SK-N-SH treated with all-trans-retinoic acid at 6 μM for 48 hours (cell line): ENCODE data around the gene DMD.

Experiments used
- ARNTL ChIP-seq: fragments of 450-650 bp; formaldehyde crosslinking; IDR thresholded peaks from 2 replicates; pipeline ENCODE4 v1.5.0; 2020; ENCODE audit warnings: low read depth, mild to moderate bottlenecking, moderate library complexity, borderline replicate concordance
- ESRRG ChIP-seq: fragments of 250-450 bp; sonication (Bioruptor Pico); IDR thresholded peaks from 2 replicates; pipeline ENCODE4 v1.6.1; 2021; ENCODE audit warnings: mild to moderate bottlenecking
- GLIS3 ChIP-seq: fragments of 250-450 bp; sonication (Bioruptor Pico); IDR thresholded peaks from 2 replicates; pipeline ENCODE4 v1.5.0; 2020; ENCODE audit warnings: mild to moderate bottlenecking, moderate library complexity
- ISL1 ChIP-seq: fragments of 250-450 bp; sonication (Bioruptor Pico); IDR thresholded peaks from 2 replicates; pipeline ENCODE4 v2.1.2; 2022; ENCODE audit warnings: mild to moderate bottlenecking, moderate library complexity
- PPARA ChIP-seq: fragments of 250-450 bp; sonication (Bioruptor Pico); IDR thresholded peaks from 2 replicates; pipeline ENCODE4 v1.5.0; 2020; ENCODE audit warnings: mild to moderate bottlenecking, borderline replicate concordance
- RARB ChIP-seq: fragments of 250-450 bp; sonication (Bioruptor Pico); IDR thresholded peaks from 2 replicates; pipeline ENCODE4 v1.8.0; 2021; ENCODE audit warnings: mild to moderate bottlenecking, moderate library complexity
- TCF4 ChIP-seq: fragments of 250-450 bp; sonication (Bioruptor Pico); IDR thresholded peaks from 2 replicates; pipeline ENCODE4 v1.8.0; 2021; ENCODE audit warnings: mild to moderate bottlenecking, moderate library complexity, borderline replicate concordance
- TOX ChIP-seq: fragments of 250-450 bp; sonication (Bioruptor Pico); IDR thresholded peaks from 2 replicates; pipeline ENCODE4 v1.8.0; 2021; ENCODE audit warnings: mild to moderate bottlenecking, moderate library complexity, borderline replicate concordance
- ZC3H10 ChIP-seq: fragments of 250-450 bp; sonication (Bioruptor Pico); IDR thresholded peaks from 2 replicates; pipeline ENCODE4 v1.5.1; 2021; ENCODE audit warnings: mild to moderate bottlenecking, moderate library complexity
- ZFP3 ChIP-seq: fragments of 250-450 bp; sonication (Bioruptor Pico); IDR thresholded peaks from 2 replicates; pipeline ENCODE4 v1.5.0; 2020; ENCODE audit warnings: mild to moderate bottlenecking, moderate library complexity
- ZFP30 ChIP-seq: fragments of 450-650 bp; formaldehyde crosslinking; IDR thresholded peaks from 2 replicates; pipeline ENCODE4 v1.5.0; 2022; ENCODE audit warnings: mild to moderate bottlenecking, moderate library complexity
- ZNF8 ChIP-seq: fragments of 450-650 bp; formaldehyde crosslinking; IDR thresholded peaks from 2 replicates; pipeline ENCODE4 v1.5.0; 2020; ENCODE audit warnings: mild to moderate bottlenecking, moderate library complexity
- TF ChIP-seq, protein P1 (sequence below): fragments of 250-450 bp; sonication (Bioruptor Pico); IDR thresholded peaks from 2 replicates; pipeline ENCODE4 v1.5.1; 2020; ENCODE audit warnings: low read depth, mild to moderate bottlenecking, moderate library complexity
- TF ChIP-seq, protein P2 (sequence below): fragments of 250-450 bp; sonication (Bioruptor Pico); IDR thresholded peaks from 2 replicates; pipeline ENCODE4 v1.8.0; 2021; ENCODE audit warnings: low read depth, mild to moderate bottlenecking, moderate library complexity, borderline replicate concordance

DNA sequence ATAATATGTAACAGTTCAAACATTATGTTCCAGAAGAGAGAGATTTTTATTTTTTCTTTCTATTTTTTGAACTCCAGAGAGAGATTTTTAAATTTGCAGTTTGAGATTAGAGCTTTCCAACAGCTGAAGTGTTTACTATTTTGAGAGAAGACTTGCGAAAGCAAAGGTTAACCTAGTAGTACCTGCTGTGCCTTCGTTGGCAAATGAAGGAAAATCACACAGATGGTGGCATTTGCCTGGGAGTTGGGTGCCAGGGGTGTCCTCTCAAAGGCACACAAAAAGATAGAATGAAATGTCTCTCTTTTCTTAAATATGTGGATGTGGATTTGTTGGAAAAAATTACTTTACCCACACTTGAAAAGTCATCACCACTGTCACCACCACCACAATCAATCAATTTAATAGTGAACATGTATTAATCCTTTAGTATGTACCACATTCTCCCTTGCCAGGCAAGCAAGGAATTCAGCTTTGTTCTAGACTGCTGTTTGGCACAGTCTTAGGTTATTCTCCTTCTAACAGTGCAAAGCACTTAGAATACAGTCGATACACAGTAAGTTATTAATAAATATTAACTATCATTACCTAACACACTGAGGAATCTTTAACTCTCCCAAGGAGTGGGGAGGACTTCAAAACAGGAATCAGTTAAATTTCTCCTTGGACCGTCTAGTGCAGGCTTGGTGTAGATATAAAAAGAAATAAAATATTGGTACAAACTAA is 1301.3 kb downstream of the DMD start:
- TF ChIP-seq ZFP30 (CRISPR knock-in tag) (no peak), ESRRG (CRISPR knock-in tag) (no peak), ISL1 (CRISPR knock-in tag) (no peak), TCF4 (no peak), RARB (CRISPR knock-in tag) (no peak), GLIS3 (CRISPR knock-in tag) (no peak), ARNTL (no peak), PPARA (CRISPR knock-in tag) (no peak), ZC3H10 (CRISPR knock-in tag) (no peak), ZNF8 (CRISPR knock-in tag) (no peak), TOX (CRISPR knock-in tag) (no peak), ZFP3 (no peak)
- TF ChIP-seq, protein P1, sequence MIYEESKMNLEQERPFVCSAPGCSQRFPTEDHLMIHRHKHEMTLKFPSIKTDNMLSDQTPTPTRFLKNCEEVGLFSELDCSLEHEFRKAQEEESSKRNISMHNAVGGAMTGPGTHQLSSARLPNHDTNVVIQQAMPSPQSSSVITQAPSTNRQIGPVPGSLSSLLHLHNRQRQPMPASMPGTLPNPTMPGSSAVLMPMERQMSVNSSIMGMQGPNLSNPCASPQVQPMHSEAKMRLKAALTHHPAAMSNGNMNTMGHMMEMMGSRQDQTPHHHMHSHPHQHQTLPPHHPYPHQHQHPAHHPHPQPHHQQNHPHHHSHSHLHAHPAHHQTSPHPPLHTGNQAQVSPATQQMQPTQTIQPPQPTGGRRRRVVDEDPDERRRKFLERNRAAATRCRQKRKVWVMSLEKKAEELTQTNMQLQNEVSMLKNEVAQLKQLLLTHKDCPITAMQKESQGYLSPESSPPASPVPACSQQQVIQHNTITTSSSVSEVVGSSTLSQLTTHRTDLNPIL (CRISPR knock-in tag): no peak
- TF ChIP-seq, protein P2, sequence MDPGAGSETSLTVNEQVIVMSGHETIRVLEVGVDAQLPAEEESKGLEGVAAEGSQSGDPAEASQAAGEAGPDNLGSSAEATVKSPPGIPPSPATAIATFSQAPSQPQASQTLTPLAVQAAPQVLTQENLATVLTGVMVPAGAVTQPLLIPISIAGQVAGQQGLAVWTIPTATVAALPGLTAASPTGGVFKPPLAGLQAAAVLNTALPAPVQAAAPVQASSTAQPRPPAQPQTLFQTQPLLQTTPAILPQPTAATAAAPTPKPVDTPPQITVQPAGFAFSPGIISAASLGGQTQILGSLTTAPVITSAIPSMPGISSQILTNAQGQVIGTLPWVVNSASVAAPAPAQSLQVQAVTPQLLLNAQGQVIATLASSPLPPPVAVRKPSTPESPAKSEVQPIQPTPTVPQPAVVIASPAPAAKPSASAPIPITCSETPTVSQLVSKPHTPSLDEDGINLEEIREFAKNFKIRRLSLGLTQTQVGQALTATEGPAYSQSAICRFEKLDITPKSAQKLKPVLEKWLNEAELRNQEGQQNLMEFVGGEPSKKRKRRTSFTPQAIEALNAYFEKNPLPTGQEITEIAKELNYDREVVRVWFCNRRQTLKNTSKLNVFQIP (CRISPR knock-in tag): no peak
